ENCODE results near the gene PKDREJ.

Gene PKDREJ

DNA sequence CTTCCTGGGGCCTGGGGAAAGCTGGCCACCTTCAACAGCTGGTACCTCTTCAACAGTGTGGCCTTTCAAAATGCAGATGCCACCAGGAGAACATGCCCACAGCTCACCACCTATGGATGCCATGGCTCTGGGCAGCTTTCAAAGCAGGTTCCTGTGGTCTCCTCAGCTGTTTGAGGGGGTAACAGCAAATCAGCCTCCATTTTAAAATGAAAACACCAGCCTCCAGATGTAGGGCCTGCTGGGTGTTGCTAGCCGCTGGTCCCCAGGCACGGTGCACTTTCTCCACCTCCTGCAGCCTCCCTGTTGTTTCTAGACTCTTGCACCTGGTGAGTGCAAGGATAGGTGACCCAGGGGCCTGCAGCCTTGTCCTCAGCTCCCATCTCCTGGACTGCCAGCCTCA lies 23.1 kb downstream of the PKDREJ start:
- TF ChIP-seq CTCF (IDR thresholded peaks at IDR 0.05; ENCODE audit: low read depth, low read length): no peak
- DNase-seq (ENCODE audit: extremely low read depth, low read depth): no peak

DNA sequence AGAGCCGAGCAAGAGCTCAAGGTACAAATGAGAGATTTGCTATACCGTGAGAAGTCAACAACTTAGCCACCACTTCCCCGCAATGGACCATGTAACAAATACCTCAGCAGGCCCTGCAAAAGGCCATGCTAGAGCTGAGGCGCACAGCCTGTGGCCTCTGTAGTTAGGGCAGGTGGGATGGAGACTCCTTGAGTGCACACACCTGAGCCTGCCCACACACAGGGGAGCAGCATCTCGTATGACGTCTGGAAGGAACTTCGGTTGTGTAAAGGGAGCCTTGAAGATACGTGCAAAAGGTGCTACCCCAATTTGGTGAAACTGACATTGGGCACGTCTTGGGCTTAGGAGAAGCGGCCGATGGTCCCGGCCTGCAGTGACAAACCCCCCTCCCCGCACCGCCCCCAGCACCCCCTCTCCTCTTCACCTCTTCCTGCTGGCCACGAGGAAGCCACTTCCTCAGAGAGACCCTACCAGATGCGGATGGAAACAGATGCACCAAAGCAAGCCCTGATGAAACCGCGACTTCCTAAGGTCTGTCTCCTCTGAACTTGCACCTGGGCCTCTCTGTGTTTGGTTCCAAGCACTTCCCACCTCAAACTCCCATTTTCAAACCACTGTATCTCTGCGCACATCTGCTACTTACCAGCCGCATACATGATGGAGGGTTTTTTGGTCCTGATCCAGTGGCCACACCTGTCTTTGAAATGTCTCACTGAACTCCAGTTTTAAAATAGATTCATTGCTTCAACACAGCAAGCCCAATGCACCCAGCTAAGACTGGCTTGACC lies 23.7 kb downstream of the PKDREJ start:
- DNase-seq (ENCODE audit: extremely low read depth, low read depth): no peak
- TF ChIP-seq CTCF (IDR thresholded peaks at IDR 0.05; ENCODE audit: low read depth, low read length): no peak

DNA sequence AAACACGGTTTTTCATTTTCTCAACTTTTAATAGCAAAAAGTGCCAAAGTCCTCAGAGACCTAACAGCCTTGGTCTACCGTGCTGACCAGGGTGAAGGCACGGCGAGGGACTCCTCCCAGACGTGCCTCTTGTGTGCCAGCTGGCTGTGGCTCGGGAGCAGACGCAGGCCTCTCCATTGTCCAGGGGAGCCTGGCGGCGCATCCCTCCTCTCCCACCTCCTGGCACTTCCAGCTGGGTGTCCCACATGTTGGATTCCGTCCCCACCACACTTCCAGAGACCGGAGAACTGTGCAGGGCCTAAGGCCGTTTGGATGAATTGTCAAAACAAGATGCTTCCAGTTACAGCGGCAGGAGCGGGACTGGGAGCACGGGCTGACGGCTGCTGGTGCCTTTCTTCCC lies 24.6 kb downstream of the PKDREJ start:
- no peak for TF ChIP-seq CTCF (IDR thresholded peaks at IDR 0.05; ENCODE audit: low read depth, low read length)
- no peak for DNase-seq (ENCODE audit: extremely low read depth, low read depth)

- no peak for TF ChIP-seq CTCF (IDR thresholded peaks at IDR 0.05; ENCODE audit: low read depth, low read length)
- no peak for DNase-seq (ENCODE audit: extremely low read depth, low read depth)
These were observed 25.6 kb downstream of the PKDREJ start for GRCh38 chr22:46237453-46238124.

GRCh38 chr22:46234969-46235368 lies 28.2 kb downstream of the PKDREJ start:
- TF ChIP-seq CTCF (IDR thresholded peaks at IDR 0.05; ENCODE audit: low read depth, low read length): no peak
- DNase-seq (ENCODE audit: extremely low read depth, low read depth): no peak

DNA sequence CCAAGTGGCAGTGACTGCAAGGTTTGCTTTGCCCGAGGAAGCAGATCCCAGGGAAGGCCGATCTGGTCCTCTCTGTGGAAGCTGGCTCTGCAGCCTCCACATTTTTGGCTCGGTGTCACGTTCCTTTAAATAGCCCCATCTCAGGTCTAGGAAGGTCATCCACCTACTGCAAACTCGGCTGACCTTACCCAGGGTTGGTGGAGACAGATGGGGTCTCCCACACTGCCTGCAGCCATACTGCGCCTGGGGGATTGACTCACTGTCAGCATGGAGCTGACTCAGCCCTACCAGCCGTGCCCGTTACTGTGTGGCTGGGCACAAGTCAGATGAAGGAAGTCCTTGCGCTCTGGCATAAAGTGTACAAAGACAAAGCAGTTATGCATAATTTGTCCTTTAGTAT lies 29.9 kb downstream of the PKDREJ start:
- no peak for TF ChIP-seq CTCF (IDR thresholded peaks at IDR 0.05; ENCODE audit: low read depth, low read length)
- no peak for DNase-seq (ENCODE audit: extremely low read depth, low read depth)

- TF ChIP-seq CTCF (IDR thresholded peaks at IDR 0.05; ENCODE audit: low read depth, low read length): no peak
- DNase-seq (ENCODE audit: extremely low read depth, low read depth): no peak
These were observed 32.8 kb downstream of the PKDREJ start for GRCh38 chr22:46230262-46230901.

All from AG09319 (cell line).